Measurements from ENCODE around the gene RAB4B. TPM values are rescaled to one million over a fixed set of nuclear protein-coding genes. Genes with fewer than 3 reads are reported as not detected.
"Not testable (repeated sequence)": the region's sequence is repeated elsewhere in the genome, so short reads cannot be mapped to it uniquely, and the experiment has no call there.

The RAB4B gene
- total RNA-seq, 1 donor from 2014 or later, result 29.5 TPM

DNA sequence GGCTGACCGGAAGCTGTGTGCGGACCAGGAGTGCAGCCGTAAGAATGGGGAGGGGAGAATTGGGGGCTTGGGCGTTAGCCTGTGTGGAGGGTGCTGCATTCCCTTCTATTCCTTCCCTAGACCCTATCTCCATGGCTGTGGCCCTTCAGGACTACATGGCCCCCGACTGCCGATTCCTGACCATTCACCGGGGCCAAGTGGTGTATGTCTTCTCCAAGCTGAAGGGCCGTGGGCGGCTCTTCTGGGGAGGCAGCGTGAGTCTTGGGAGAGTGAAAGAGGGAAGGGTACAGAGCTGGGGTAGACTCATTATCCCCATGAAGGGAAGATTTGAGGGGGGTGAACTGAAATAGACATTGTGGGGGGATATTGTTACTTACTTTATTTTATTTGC is 2.4 kb upstream of the RAB4B start:
- no peak for ATAC-seq

DNA sequence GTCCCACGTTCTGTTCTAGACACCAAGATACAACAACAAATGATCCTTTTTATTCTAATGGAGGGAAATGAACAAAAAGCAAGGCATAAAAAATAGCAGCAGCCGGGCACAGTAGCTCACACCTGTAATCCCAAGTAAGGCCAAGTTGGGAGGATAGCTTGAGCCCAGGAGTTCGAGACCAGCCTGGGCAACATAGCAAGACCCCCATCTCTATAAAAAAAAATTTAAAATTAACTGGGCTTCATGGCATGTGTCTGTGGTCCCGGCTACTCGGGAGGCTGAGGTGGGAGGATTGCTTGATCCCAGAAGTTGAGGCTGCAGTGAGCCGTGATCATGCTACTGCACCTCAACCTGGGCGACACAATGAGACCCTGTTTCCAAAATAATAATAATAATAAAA is 1.7 kb upstream of the RAB4B start:
- ATAC-seq, result no peak
- intact Hi-C loops (cut with DNase I), result no loop called here
- no peak for DNase-seq (ENCODE audit: low spot score)

More for the DNA sequence above, 2.4 kb upstream of the RAB4B start:
- no peak for DNase-seq (ENCODE audit: low spot score)
- intact Hi-C loops (cut with DNase I), result no loop called here

DNA sequence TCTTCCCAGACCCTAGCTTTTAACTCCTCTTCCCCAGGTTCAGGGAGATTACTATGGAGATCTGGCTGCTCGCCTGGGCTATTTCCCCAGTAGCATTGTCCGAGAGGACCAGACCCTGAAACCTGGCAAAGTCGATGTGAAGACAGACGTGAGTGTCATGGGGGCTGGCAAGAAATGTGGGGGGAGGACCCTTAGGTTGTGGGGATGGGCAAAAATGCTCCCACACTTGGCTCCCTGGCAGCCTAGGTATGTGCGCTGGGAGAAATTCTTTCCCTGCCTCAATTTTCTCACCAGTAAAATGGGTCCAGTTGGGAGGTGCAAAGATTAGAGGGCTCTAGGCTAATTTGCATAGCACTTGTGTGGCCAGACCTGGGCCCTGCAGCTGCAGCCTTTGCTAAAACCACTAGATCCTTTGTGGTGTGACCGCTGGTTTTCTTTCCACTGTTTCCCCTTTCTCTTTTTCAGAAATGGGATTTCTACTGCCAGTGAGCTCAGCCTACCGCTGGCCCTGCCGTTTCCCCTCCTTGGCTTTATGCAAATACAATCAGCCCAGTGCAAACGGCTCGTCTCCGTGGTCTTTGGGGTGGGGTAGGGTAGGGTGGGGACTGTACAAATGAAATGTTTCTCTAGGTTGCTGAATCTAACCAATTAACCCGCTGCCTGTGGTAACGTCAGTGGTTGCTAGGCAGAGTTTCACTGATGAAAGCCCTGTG is 959 bp upstream of the RAB4B start:
- ATAC-seq (peak; percentile 91), DNase-seq (ENCODE audit: low spot score) (peak; percentile 92)
- intact Hi-C loops (cut with DNase I), result no loop called here

DNA sequence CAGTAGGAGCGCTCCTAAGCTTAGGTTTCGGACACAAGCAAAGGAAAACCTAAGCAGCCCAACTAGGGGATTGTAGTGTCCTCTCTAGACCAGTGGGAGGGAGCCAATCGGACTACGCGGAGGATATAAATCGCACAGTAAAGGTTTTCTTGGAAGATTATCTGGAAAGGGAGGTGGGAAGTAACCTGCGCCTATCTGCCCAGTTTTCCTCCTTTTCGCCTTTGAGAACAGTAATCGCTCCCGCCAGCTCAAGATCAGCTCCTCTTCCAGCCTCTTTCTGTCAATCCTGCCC is 456 bp upstream of the RAB4B start:
- DNase-seq (ENCODE audit: low spot score), result no peak
- intact Hi-C loops (cut with DNase I), result no loop called here
- ATAC-seq, result no peak

DNA sequence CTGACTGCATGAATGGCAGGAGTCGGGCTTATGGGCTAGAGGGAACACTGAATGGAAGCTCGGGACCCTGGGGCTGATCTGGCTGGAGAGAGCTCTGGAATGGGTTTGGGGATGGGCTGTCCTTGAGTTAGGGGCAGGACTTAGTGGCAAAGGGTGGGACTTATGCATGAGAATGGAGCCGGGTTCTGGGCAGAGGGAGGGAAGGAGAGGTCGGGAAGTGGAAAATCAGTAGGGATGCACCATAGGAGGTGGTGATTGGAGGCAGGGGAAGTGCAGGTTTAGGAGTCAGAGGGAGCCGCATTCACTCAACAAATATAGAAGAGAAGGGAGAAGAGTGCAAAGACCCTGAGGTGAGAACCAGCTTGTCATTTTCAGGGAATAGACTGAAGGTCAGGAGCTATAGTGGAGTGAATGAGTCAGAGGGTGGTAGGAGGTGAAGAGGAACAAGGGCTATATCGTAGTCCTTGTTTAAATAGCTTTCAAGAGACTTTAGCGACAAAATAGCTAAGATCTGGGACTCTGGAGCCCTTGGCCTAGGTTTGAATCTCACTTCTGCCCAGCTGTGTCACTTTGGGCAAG is 748 bp downstream of the RAB4B start:
- no peak for ATAC-seq
- no peak for DNase-seq (ENCODE audit: low spot score)
- intact Hi-C loops (cut with DNase I), result no loop called here

DNA sequence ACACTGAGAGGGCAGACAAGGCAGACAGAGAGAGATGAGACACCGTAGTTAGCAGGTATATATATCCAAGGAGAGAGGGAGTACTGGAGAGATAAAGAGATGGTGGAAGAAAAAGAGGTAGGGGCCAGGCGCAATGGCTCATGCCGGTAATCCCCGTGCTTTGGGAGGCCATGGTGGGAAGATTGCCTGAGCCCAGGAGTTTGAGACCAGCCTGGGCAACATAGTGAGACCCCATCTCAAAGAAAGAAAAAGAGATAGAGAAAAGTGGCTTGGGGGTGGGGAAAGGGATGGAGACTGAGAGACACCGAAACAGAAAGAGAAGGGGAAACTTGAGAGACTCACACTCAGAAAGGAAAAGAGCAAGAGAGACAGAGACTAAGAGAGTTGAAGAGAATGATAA is 2.5 kb downstream of the RAB4B start:
- no peak for ATAC-seq
- intact Hi-C loops (cut with DNase I), result no loop called here

DNA sequence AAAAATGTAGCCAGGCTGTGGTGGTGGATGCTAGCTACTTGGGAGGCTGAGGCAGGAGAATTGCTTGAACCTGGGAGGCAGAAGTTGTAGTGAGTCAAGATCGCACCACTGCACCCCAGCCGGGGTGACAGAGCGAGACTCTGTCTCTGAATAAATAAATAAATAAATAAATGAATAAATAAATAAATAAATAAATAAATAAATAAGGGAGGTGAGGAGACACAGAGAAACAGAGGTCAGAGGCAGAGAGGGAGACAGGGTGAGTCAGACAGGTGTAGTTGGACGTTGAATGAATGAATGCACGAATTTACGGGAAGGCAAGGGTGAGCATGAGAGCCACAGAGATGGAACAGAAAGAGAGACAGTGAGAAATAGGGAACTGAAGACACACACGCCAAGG is 3.1 kb downstream of the RAB4B start:
- intact Hi-C loops (cut with DNase I), result no loop called here
- DNase-seq (ENCODE audit: low spot score), result no peak

More for the DNA sequence above, 2.5 kb downstream of the RAB4B start:
- no peak for DNase-seq (ENCODE audit: low spot score)

DNA sequence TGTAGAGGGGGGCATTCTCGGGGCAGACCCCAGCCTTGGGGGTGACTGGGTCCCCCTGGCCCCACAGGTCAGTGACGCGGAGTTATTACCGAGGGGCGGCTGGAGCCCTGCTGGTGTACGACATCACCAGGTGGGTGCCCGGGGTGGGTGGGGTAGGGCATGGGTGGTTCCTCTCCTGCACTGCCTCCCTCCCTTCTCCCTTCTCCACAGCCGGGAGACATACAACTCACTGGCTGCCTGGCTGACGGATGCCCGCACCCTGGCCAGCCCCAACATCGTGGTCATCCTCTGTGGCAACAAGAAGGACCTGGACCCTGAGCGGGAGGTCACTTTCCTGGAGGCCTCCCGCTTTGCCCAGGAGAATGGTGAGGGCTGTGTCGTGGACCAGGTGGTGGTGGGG is 5.7 kb downstream of the RAB4B start:
- intact Hi-C loops (cut with DNase I), result no loop called here
- ATAC-seq, result no peak
- DNase-seq (ENCODE audit: low spot score), result no peak

More for the DNA sequence above, 3.1 kb downstream of the RAB4B start:
- no peak for ATAC-seq

DNA sequence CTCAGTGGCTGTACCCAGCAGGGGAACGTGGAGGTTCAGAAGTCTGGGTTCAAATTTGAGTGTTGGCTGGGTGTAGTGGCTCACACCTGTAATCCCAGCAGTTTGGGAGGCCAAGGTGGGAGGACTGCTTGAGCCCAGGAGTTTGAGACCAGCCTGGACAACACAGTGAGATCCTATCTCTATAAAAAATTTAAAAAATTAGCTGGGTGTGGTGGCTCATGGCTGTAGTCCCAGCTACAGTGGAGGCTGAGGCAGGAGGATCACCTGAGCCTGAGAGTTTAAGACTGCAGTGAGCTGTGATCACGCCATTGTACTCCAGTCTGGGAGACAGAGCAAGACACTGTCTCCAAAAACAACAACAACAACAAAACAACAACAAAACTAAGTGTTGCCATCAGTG is 6.1 kb downstream of the RAB4B start:
- ATAC-seq; DNase-seq (ENCODE audit: low spot score); intact Hi-C loops (cut with DNase I): not testable (repeated sequence)

DNA sequence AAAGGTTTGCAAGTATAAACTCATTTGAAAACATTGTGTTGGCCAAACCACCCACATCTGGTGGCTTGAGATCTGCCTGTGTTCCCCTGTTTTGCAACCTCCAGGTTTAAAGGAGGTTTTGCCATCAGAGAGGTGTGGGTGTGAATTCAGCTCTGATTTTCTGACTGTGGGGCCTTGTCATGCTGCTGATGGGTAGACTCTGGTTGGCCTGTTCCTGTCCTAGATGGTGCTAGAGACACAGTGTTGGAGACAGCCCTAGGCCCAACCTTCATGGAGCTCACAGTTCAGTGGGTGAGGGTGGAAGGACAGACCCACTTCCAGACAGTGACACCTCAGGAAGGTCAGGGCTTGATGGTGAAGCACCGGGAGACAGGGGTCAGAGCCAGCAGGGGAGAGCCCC is 7.5 kb downstream of the RAB4B start:
- intact Hi-C loops (cut with DNase I), result no loop called here
- DNase-seq (ENCODE audit: low spot score) (no peak), ATAC-seq (no peak)

DNA sequence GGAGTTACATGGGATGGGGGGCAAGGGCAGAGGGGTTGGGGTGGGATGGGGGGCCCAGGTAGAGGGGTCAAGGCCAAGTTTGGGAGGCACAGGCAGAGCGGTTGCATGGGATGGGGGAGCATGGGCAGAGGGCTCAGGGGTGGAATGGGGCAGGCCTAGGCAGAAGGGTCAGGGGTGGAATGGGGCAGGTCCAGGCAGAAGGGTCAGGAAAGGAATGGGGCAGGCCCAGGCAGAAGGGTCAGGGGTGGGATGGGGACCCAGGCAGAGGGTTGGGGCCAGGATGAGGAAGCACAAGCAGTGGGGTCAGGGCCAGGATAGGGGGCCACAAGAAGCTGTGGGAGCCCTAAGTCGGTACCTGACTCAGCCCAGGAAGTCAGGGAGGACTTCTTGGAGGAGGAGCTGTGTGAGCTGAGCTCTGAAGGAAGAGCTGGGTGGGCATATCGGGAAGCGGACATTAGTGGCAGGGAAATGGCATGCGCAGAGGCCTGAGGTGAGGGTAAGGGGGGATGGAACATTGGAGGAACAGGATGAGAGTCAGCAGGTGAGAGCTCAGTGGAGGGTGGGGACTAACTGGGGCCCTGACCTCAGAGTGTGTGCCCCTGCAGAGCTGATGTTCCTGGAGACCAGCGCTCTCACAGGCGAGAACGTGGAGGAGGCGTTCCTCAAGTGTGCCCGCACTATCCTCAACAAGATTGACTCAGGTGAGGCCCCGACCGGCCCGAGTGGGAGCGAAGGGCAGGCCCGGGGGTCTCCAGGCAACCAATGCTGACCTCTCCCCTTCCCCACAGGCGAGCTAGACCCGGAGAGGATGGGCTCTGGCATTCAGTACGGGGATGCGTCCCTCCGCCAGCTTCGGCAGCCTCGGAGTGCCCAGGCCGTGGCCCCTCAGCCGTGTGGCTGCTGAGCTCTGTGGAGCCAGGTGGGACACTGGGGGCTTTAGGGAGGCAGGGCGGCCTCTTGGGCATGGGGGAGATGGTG is 8.3 kb downstream of the RAB4B start:
- DNase-seq (ENCODE audit: low spot score), result no peak
- intact Hi-C loops (cut with DNase I), result no loop called here
- no peak for ATAC-seq

DNA sequence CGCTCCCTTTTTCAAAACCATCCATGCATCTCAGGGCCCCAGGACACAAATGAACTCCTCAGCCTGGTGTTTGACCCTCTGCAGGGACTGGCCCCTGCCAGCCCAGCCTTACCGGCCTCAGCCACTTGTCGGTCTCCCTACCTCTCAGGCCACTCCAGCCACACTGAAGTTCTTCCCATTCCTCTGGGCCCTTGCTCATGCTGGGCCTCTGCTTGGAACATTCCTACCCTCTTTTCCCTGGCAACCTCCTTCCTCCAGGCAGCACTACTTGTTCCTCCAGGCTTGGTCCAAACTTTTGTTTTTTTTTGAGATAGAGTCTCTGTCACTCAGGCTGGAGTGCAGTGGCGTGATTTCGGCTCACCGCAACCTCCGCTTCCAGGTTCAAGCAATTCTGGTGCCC is 13.3 kb downstream of the RAB4B start:
- ATAC-seq (no peak), DNase-seq (ENCODE audit: low spot score) (no peak)
- intact Hi-C loops (cut with DNase I), result no loop called here

DNA sequence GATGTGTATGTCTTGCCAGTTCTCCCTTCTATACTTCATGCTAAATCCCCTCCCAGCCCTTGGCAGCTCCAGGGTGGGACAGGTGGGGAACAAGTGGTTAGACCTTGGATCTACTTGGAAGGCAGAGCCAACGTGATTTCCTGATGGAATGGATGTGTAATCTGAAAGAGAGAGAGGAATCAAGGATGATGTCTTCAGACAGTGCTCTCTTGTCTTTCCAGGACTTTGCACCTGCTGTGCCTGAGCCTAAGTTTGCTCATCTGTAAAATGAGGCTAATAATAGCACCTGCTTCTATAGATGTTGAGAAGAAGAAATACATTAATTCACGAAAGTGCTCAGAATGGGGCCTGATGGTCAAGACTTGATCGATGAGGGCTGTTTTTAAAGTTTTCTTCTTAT is 13.9 kb downstream of the RAB4B start:
- no peak for DNase-seq (ENCODE audit: low spot score)
- no peak for ATAC-seq
- intact Hi-C loops (cut with DNase I), result no loop called here

DNA sequence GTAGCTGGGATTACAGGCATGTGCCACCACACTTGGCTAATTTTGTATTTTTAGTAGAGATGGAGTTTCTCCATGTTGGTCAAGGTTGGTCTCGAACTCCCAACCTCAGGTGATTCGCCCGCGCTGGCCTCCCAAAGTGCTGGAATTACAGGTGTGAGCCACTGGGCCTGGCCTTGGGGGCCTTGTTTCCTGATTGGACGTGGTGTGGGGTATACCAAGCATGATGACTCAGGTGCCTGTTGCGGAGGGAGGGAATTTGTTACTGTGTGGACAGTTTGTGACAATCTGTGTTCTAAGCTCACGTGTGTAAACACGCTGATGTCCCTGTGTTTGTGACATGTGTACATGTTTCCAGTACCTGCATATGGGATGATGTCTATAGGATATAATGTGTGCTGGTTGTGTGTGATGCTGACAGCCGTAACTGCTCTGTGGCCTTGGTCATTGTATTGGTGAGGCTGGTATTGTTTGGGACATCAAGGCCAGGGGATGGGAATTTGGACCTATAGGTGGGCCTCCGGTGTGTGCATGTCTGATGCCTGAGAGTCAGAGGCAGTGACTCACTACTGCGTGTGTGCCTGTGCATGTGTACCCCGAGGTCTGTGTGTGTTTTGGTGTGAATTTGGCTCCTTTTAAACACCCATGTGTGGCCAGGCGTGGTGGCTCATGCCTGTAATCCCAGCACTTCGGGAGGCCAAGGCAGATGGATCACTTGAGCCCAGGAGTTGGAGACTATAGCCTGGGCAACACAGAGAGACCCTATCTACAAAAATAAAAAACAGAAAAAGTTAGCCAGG is 19.3 kb downstream of the RAB4B start:
- ATAC-seq, result no peak
- intact Hi-C loops (cut with DNase I), result no loop called here
- no peak for DNase-seq (ENCODE audit: low spot score)

DNA sequence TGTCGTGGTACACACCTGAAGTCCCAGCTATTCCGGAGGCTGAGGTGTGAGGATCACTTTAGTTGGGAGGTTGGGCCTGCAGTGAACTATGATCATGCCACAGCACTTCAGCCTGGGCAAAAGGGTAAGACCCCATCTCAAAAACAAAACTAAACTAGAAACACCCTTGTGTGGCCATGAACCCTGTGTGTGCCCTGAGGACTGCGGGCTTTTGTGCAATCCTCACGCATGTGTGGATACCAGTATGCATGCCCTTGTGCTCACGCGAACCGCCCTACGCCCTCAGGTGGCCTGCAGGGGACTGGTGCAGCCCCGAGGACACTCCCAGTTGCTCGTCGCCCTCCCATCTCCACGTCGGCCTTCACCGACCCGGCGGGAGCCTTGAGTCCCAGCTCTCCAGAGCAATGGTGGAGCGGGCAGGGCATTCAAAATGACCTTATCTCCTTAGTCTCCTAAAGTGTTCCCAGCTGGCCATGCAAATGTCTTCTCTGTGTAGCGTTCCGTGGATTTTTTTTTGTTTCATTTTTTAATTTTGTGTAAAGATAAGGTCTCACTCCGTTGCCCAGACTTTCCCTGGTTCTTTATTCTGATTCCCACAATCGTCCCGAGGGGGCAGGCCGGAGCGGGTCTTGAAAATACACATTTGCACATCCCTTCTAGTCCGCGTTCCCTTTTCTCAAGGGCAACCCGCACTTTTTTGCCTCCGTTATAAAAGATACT is 20.1 kb downstream of the RAB4B start:
- DNase-seq (ENCODE audit: low spot score) (no peak), ATAC-seq (peak; percentile 37)
- intact Hi-C loops (cut with DNase I), result no loop called here

DNA sequence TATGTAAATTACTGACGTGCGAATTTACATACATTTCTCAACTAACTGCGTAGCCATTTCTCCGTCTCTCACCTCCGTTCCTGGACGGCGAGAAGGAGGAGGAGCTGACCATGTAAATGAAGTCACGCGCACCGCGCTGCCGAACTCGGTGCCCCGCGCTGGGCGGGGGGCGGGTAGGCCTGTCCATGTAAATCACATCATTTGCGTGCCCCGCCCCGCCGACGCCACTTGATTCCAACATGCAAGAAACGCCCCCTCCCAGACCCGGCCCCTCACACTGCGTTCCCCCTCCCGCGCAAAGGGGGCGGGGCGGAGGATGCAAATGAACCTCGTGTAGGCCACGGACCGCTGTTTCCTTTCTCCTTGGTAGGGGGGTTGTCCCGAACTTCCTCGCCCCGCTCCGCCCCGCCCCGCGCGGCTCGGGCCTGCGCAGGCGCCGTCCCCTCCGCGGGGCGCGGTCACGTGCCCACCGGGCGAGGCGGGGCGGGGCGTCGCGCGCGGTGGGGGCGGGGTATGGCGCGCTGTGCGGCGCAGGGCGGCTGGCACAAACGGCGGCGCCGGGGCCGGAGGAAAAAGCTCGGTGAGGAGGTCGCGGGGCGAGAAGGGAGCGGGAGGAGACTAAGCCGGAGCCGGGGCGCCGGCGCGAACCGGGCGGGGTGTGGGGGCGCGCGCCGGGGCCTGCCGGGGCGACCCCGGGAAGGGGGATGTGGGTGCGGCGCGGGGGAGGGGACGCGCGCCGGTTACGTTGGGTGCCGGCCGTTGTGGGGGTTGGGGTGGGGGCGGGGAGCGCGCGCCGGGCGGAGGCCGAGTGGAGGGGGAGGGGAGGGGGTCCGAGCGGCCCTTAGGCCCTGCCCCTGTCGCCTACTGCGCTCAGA is 20.9 kb downstream of the RAB4B start, which contains the start of gene EGLN2:
Gene EGLN2 (plus strand): TSS at position 509 of the 875 bp plus-strand sequence. CDS start 1,382 bp downstream, outside the sequence.
- DNase-seq (ENCODE audit: low spot score) (peak; percentile 100), ATAC-seq (peak; percentile 92)
- intact Hi-C loops (cut with DNase I), result no loop called here

DNA sequence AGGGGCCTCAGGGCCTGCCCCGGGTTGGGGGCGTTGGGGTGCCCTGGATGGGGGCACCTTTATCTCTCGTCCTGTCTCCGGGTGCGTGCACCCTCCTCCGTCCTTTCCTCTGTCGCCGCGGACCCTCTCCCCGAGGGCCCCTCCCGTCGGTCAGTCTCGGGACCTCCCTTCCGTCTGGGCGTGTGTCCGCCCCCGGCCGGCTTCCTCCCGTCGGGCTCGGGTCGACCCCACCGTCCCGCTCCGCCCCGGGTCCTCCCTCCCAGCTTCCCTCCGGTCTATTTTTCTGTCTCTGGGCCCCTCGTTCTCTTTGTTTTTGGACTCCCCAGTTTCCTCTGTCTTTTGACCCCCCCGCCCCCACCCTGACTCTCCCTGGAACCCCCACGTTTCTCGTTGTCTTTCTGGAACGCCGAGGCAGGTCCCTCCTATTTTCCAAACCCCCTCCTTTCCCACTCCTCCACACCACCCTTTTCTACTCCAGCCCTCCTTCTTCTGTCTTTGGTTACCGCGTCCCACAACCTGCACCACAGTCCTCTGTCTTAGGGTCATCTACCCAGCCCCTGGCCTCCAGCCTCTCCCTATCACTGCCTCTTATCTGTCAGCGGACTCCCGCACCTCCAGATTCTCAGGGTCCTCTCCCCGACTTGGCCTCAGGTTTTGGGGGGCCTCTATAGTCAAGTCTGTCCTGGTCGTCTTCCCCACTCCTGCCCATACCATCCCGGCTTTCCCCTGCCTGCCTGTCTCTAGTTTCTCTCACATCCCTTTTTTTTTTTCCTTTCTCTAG is 21.7 kb downstream of the RAB4B start:
- ATAC-seq (no peak), DNase-seq (ENCODE audit: low spot score) (peak; percentile 82)
- intact Hi-C loops (cut with DNase I), result loop anchor here (10.0 kb wide), 1 partner anchor 135 kb away; no protein-coding TSS in a partner anchor
